Left lung (tissue), 14 donors: ENCODE data around the gene MARCO. TPM values are rescaled to one million over a fixed set of nuclear protein-coding genes. Genes with fewer than 3 reads are reported as not detected.

Experiments
- ATAC-seq: fragments of 200-7000 bp; cut with Tn5 transposase; one replicate; pipeline ENCODE4 v1.9.1; 2020; ENCODE audit warnings: moderate library complexity
- DNase-seq, 4 donors: peaks; one replicate each; pipeline ENCODE4 v3.0.0-alpha.2; 2013 to 2020
- H3K27ac ChIP-seq, 2 donors: fragments of 200-600 bp; sonication (generic) in 1 of 2; one replicate each; pipeline versions ENCODE4 v1.5.0 to v1.8.0; 2020 to 2021
- H3K27me3 ChIP-seq, 2 donors: fragments of 200-600 bp; sonication (generic) in 1 of 2; one replicate each; pipeline versions ENCODE4 v1.5.0 to v1.8.0; 2020 to 2021
- H3K36me3 ChIP-seq, 2 donors: fragments of 200-600 bp; sonication (generic) in 1 of 2; one replicate each; pipeline versions ENCODE4 v1.5.0 to v1.8.0; 2020 to 2021
- H3K4me1 ChIP-seq, 2 donors: fragments of 200-600 bp; one replicate each; pipeline ENCODE4 v1.8.0; 2021
- H3K4me3 ChIP-seq, 2 donors: fragments of 200-600 bp; sonication (generic) in 1 of 2; one replicate each; pipeline versions ENCODE4 v1.5.0 to v1.8.0; 2020 to 2021; ENCODE audit warnings: mild to moderate bottlenecking in 1 of 2
- H3K9me3 ChIP-seq, 2 donors: fragments of 200-600 bp; sonication (generic) in 1 of 2; one replicate each; pipeline versions ENCODE4 v1.5.0 to v1.8.0; 2020 to 2021
- CTCF ChIP-seq, 2 donors: fragments of 200-600 bp; sonication (generic) in 1 of 2; IDR thresholded peaks; one replicate each; pipeline versions ENCODE4 v1.5.0 to v1.8.0; 2021; ENCODE audit warnings: antibody characterized with exemption in 2 of 2
- intact Hi-C, 2 donors: fragments of 100-400 bp; cut with DNase I; formaldehyde crosslinking; loops; one replicate each; pipeline versions ENCODE4 v1.11.2 to v1.14.2; 2022
- long read RNA-seq, 12 donors: library from polyadenylated mRNA in 2 of 12; unstranded in 2 of 12; transcript quantifications; one replicate each; pipeline ENCODE4 v2.0.0 and lab custom pipeline, GENCODE V29; 2019 to 2026
- polyA plus RNA-seq, 6 donors: library from polyadenylated mRNA; unstranded; fragments of 120-200 nt; gene quantifications; one replicate each; pipeline ENCODE4 v1.2.1, GENCODE V29; 2013; ENCODE audit not compliant: insufficient read length in 6 of 6
- total RNA-seq, 2 donors: library from RNA; stranded (reverse); fragmentation: NEBNext Ultra II Directional; extraction: Animal tissue kit (Norgen Biotek cat#: 25700); gene quantifications; one replicate each; pipeline ENCODE4 v1.2.1, GENCODE V29; 2021
- donor health status: DM: no; HTN: yes; CAD: no.
- donor health status: DM: no; HTN: no; CAD: no.

The MARCO gene
- total RNA-seq, result 100 to 1,000 TPM; 122 to 425 TPM
- polyA plus RNA-seq, result under 1 TPM in 5 of 6 donors, not detected in 1; 0.10 to 0.35 (median 0.24) TPM
- long read RNA-seq, donor 1, result 0 reads
- long read RNA-seq, donor 2, partial matches to known transcripts, result 0 of 1 reads
- long read RNA-seq, donor 2, other reads (novel, unspliced or antisense), result 0 of 1 reads
- long read RNA-seq, donor 3, result 0 reads
- long read RNA-seq, donor 4, transcript MARCO-203 (2 exons, 556 nt), result minor isoform, 21 of 216 reads
- long read RNA-seq, donor 4, transcript MARCO-201 (17 exons, 1,838 nt), result major isoform, 115 of 216 reads
- long read RNA-seq, donor 4, partial matches to known transcripts, result 71 of 216 reads
- long read RNA-seq, donor 4, other reads (novel, unspliced or antisense), result 9 of 216 reads
- long read RNA-seq, donor 5, result 0 reads
- long read RNA-seq, donor 6, result 0 reads
- long read RNA-seq, donor 7, result 0 reads
- long read RNA-seq, donor 8, result 0 reads
- long read RNA-seq, donor 9, result 0 reads
- long read RNA-seq, donor 10, transcript MARCO-201 (17 exons, 1,838 nt), result major isoform, 609 of 823 reads
- long read RNA-seq, donor 10, partial matches to known transcripts, result 146 of 823 reads
- long read RNA-seq, donor 10, other reads (novel, unspliced or antisense), result 65 of 823 reads
- long read RNA-seq, donor 11, result 0 reads
- long read RNA-seq, donor 12, result 0 reads

- no peaks in the 10 kb centered on the region for H3K9me3 ChIP-seq
- intact Hi-C loops, result no loop called here
- no peak for TF ChIP-seq CTCF (IDR thresholded peaks at IDR 0.05)
- peaks cover 0 to 3% of the 10 kb centered on the region in 2 donors for H3K27me3 ChIP-seq
- H3K36me3 ChIP-seq, result no peaks in the 10 kb centered on the region
- DNase-seq (no peak), ATAC-seq (no peak)
- H3K27ac ChIP-seq, result peak within 1 kb of the TSS in 1 of 2 donors; percentile 57
- H3K4me1 ChIP-seq, result peaks cover 0 to 42% of the 10 kb centered on the region in 2 donors
- peak within 1 kb of the TSS in 1 of 2 donors; percentile 30 for H3K4me3 ChIP-seq
Observed at GRCh38 chr2:118942031-118942430, at the start of gene MARCO. MARCO (plus strand) TSS chr2:118942194; CDS start chr2:118942301, 107 bp downstream.

GRCh38 chr2:118893100-118893499 is 48.9 kb upstream of the MARCO start:
- no peak for TF ChIP-seq CTCF (IDR thresholded peaks at IDR 0.05)
- DNase-seq (no peak), ATAC-seq (no peak)

GRCh38 chr2:118902266-118903028 is 39.5 kb upstream of the MARCO start:
- H3K4me3 ChIP-seq, result no peak overlapping the region
- no peak for DNase-seq
- no peaks in the 10 kb centered on the region for H3K9me3 ChIP-seq
- no peaks in the 10 kb centered on the region for H3K27me3 ChIP-seq
- no peak for TF ChIP-seq CTCF (IDR thresholded peaks at IDR 0.05)
- peak overlapping the region in 1 of 2 donors; percentile 37 for H3K27ac ChIP-seq
- peak; percentile 62 for ATAC-seq
- peaks cover 0 to 22% of the 10 kb centered on the region in 2 donors for H3K4me1 ChIP-seq
- no peaks in the 10 kb centered on the region for H3K36me3 ChIP-seq
- intact Hi-C loops, result no loop called here

More at GRCh38 chr2:118893100-118893499, 48.9 kb upstream of the MARCO start:
- Histone ChIP-seq H3K4me1 (no peaks in the 10 kb centered on the region), H3K4me3 (no peak overlapping the region), H3K27me3 (no peaks in the 10 kb centered on the region), H3K36me3 (no peaks in the 10 kb centered on the region), H3K9me3 (peaks cover 0 to 20% of the 10 kb centered on the region in 2 donors), H3K27ac (no peak overlapping the region)
- intact Hi-C loops, result no loop called here

- Histone ChIP-seq H3K9me3 (no peaks in the 10 kb centered on the region), H3K27me3 (no peaks in the 10 kb centered on the region), H3K4me3 (no peak overlapping the region), H3K27ac (peak overlapping the region in 1 of 2 donors; percentile 37), H3K4me1 (peaks cover 0 to 22% of the 10 kb centered on the region in 2 donors), H3K36me3 (no peaks in the 10 kb centered on the region)
- no peak for ATAC-seq
- no peak for DNase-seq
- TF ChIP-seq CTCF (IDR thresholded peaks at IDR 0.05), result no peak
- intact Hi-C loops, result no loop called here
Observed at GRCh38 chr2:118903029-118903351, 39.0 kb upstream of the MARCO start.
